Panc1 (cell line): Measurements from ENCODE around the gene DCTPP1. TPM values are rescaled to one million over a fixed set of nuclear protein-coding genes. Genes with fewer than 3 reads are reported as not detected.
A peak's percentile ranks its signal among the peaks of the same experiment; 100 is the strongest.

Experiments
- ATAC-seq: fragments of 200-7000 bp; cut with Tn5 transposase; 2 replicates; pipeline ENCODE4 v1.9.1; 2020; ENCODE audit warnings: mild to moderate bottlenecking, moderate library complexity
- BruUV-seq: library from RNA; stranded (reverse); fragments of 400-500 nt; replicated peaks from 2 replicates; lab custom pipeline; 2021; lab: Mats Ljungman, UMichigan
- CTCF ChIA-PET: fragments of 300-600 bp; sonication (Branson Sonifier 250); formaldehyde crosslinking; loops from one replicate; lab custom pipeline; 2022; ENCODE audit warnings: antibody characterized with exemption; lab: Charles Lee
- POLR2A ChIA-PET: fragments of 300-600 bp; sonication (Branson Sonifier 250); formaldehyde crosslinking; loops from one replicate; lab custom pipeline; 2022; ENCODE audit warnings: antibody characterized with exemption; lab: Charles Lee
- DNase-seq: peaks from one replicate; pipeline ENCODE4 v3.0.0-alpha.2; 2010; ENCODE audit warnings: low read depth, low spot score
- H3K27ac ChIP-seq: 2 replicates; pipeline ENCODE4 v1.5.1; 2011; ENCODE audit warnings: mild to moderate bottlenecking, low read length, inconsistent platforms
- H3K27me3 ChIP-seq: fragments of 200-500 bp; sonication (Bioruptor generic); 2 replicates; pipeline ENCODE4 v1.6.0; 2014; ENCODE audit warnings: low read length, inconsistent platforms; ENCODE audit not compliant: control insufficient read depth, insufficient read depth
- H3K36me3 ChIP-seq: fragments of 200-500 bp; sonication (Bioruptor generic); 2 replicates; pipeline ENCODE4 v1.5.1; 2014; ENCODE audit warnings: inconsistent platforms, mild to moderate bottlenecking, low read length, moderate library complexity; ENCODE audit not compliant: control insufficient read depth, insufficient read depth
- H3K4me1 ChIP-seq: 2 replicates; pipeline ENCODE4 v1.5.1; 2011; ENCODE audit warnings: inconsistent platforms, mild to moderate bottlenecking, low read length, moderate library complexity; ENCODE audit not compliant: control insufficient read depth, insufficient read depth
- H3K4me3 ChIP-seq, 2 experiments: 2 replicates each; pipeline ENCODE4 v1.5.1; 2011 to 2012; ENCODE audit warnings: low read depth in 2 of 2, low read length in 2 of 2, mild to moderate bottlenecking in 2 of 2, inconsistent platforms in 1 of 2, moderate library complexity in 1 of 2
- H3K9me3 ChIP-seq: fragments of 200-500 bp; sonication (Bioruptor generic); 2 replicates; pipeline ENCODE4 v1.5.1; 2014; ENCODE audit warnings: low read depth, mild to moderate bottlenecking, inconsistent platforms, low read length, moderate library complexity; ENCODE audit not compliant: control insufficient read depth, insufficient read depth
- POLR2AphosphoS5 ChIP-seq: IDR thresholded peaks from 2 replicates; pipeline ENCODE4 v1.6.1; 2012; ENCODE audit warnings: mild to moderate bottlenecking, low read depth, low read length, moderate library complexity
- SIN3A ChIP-seq: IDR thresholded peaks from 2 replicates; pipeline ENCODE4 v1.6.1; 2012; ENCODE audit warnings: low read depth, mild to moderate bottlenecking, low read length, moderate library complexity, borderline replicate concordance; ENCODE audit not compliant: insufficient read depth
- TCF7L2 ChIP-seq: IDR thresholded peaks from 2 replicates; pipeline ENCODE4 v1.6.1; 2011; ENCODE audit warnings: mild to moderate bottlenecking, low read depth, low read length, inconsistent platforms
- in situ Hi-C: cut with HindIII; loops from 2 replicates; pipeline ENCODE4 v1.10.0; 2016; ENCODE audit warnings: low sequenced_read_pairs, low pct_unique_long_range_greater_than_20kb
- intact Hi-C: fragments of 100-400 bp; cut with micrococcal nuclease; formaldehyde crosslinking; loops from one replicate; pipeline ENCODE4 v1.10.0; 2022; ENCODE audit not compliant: unreplicated experiment
- total RNA-seq: library from RNA; stranded (reverse); gene quantifications from one replicate; pipeline ENCODE4 v1.2.1, GENCODE V29; 2021; ENCODE audit not compliant: unreplicated experiment
- TF ChIP-seq, protein P1 (sequence below): fragments of 450-650 bp; IDR thresholded peaks from 2 replicates; pipeline ENCODE4 v1.5.1; 2017; ENCODE audit warnings: mild to moderate bottlenecking
- TF ChIP-seq, protein P2 (sequence below), 2 experiments: IDR thresholded peaks; 2 replicates each; pipeline ENCODE4 v1.6.1; 2011 to 2012; ENCODE audit warnings: low read depth in 2 of 2, control low read depth in 1 of 2, low read length in 1 of 2, mild to moderate bottlenecking in 1 of 2, moderate library complexity in 1 of 2; ENCODE audit not compliant: insufficient read depth in 1 of 2

Gene DCTPP1
- total RNA-seq, 1 experiment from 2014 or later, result 120 TPM

- ATAC-seq, result peak; percentile 94
- peak; percentile 81 for DNase-seq
- H3K27me3 ChIP-seq, result no peaks in the 10 kb centered on the region
- H3K36me3 ChIP-seq, result peaks cover 4% of the 10 kb centered on the region
- peaks cover 13% of the 10 kb centered on the region for H3K4me1 ChIP-seq
- peak overlapping the region; percentile 77 for H3K27ac ChIP-seq
- H3K9me3 ChIP-seq, result no peaks in the 10 kb centered on the region
- in situ Hi-C loops, result no loop called here
- peak overlapping the region; percentile 45 to 55 for H3K4me3 ChIP-seq
- TF ChIP-seq, protein P1, sequence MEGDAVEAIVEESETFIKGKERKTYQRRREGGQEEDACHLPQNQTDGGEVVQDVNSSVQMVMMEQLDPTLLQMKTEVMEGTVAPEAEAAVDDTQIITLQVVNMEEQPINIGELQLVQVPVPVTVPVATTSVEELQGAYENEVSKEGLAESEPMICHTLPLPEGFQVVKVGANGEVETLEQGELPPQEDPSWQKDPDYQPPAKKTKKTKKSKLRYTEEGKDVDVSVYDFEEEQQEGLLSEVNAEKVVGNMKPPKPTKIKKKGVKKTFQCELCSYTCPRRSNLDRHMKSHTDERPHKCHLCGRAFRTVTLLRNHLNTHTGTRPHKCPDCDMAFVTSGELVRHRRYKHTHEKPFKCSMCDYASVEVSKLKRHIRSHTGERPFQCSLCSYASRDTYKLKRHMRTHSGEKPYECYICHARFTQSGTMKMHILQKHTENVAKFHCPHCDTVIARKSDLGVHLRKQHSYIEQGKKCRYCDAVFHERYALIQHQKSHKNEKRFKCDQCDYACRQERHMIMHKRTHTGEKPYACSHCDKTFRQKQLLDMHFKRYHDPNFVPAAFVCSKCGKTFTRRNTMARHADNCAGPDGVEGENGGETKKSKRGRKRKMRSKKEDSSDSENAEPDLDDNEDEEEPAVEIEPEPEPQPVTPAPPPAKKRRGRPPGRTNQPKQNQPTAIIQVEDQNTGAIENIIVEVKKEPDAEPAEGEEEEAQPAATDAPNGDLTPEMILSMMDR, result no peak
- TF ChIP-seq POLR2AphosphoS5 (peak; percentile 55), TCF7L2 (peak; percentile 83), SIN3A (0 out of 2 replicates have a peak, but pooled peaks have one; percentile 35)
- TF ChIP-seq, protein P2, sequence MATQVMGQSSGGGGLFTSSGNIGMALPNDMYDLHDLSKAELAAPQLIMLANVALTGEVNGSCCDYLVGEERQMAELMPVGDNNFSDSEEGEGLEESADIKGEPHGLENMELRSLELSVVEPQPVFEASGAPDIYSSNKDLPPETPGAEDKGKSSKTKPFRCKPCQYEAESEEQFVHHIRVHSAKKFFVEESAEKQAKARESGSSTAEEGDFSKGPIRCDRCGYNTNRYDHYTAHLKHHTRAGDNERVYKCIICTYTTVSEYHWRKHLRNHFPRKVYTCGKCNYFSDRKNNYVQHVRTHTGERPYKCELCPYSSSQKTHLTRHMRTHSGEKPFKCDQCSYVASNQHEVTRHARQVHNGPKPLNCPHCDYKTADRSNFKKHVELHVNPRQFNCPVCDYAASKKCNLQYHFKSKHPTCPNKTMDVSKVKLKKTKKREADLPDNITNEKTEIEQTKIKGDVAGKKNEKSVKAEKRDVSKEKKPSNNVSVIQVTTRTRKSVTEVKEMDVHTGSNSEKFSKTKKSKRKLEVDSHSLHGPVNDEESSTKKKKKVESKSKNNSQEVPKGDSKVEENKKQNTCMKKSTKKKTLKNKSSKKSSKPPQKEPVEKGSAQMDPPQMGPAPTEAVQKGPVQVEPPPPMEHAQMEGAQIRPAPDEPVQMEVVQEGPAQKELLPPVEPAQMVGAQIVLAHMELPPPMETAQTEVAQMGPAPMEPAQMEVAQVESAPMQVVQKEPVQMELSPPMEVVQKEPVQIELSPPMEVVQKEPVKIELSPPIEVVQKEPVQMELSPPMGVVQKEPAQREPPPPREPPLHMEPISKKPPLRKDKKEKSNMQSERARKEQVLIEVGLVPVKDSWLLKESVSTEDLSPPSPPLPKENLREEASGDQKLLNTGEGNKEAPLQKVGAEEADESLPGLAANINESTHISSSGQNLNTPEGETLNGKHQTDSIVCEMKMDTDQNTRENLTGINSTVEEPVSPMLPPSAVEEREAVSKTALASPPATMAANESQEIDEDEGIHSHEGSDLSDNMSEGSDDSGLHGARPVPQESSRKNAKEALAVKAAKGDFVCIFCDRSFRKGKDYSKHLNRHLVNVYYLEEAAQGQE (IDR thresholded peaks at IDR 0.05; ENCODE audit: insufficient read depth in 1 of 2, low read depth in 2 of 2, low read length in 1 of 2), result peak in 1 of 2 experiments; percentile 69; a peak in 1 of 4 replicates
- intact Hi-C loops, result no loop called here
- BruUV-seq, result no TSS peak
- ChIA-PET CTCF (interaction anchor here (1.0 to 2.7 kb wide), 4 partner anchors 8 to 274 kb away, joined by 3 to 12 read pairs (median 4); partner anchors contain the start of genes DCTPP1 and ZNF48), POLR2A (interaction anchor here (0.5 to 0.8 kb wide), 5 partner anchors 11 to 683 kb away, joined by 3 to 11 read pairs (median 3); no protein-coding TSS in a partner anchor)
These were observed 12.1 kb downstream of the DCTPP1 start for GRCh38 chr16:30417529-30418349.

GRCh38 chr16:30416624-30417528 is 13.0 kb downstream of the DCTPP1 start:
- intact Hi-C loops, result no loop called here
- DNase-seq (no peak), ATAC-seq (peak; percentile 29)
- CTCF ChIA-PET, result interaction anchor here (0.7 to 1.4 kb wide), 3 partner anchors 8 to 108 kb away, joined by 4 to 6 read pairs (median 5); partner anchors contain the start of gene ZNF771
- H3K9me3 ChIP-seq, result no peaks in the 10 kb centered on the region
- in situ Hi-C loops, result no loop called here
- no peaks in the 10 kb centered on the region for H3K27me3 ChIP-seq
- POLR2A ChIA-PET, result interaction anchor here (0.5 to 0.6 kb wide), 2 partner anchors 68 to 71 kb away, joined by 3 to 9 read pairs; no protein-coding TSS in a partner anchor
- TF ChIP-seq, protein P2 (IDR thresholded peaks at IDR 0.05; ENCODE audit: insufficient read depth in 1 of 2, low read depth in 2 of 2, low read length in 1 of 2), result no peak
- TF ChIP-seq TCF7L2 (no peak), POLR2AphosphoS5 (no peak), SIN3A (no peak)
- TF ChIP-seq, protein P1, result no peak
- peak overlapping the region; percentile 45 to 55 for H3K4me3 ChIP-seq
- H3K36me3 ChIP-seq, result peaks cover 3% of the 10 kb centered on the region
- peaks cover 13% of the 10 kb centered on the region for H3K4me1 ChIP-seq
- peak overlapping the region; percentile 59 for H3K27ac ChIP-seq
- no TSS peak for BruUV-seq
